IPS-18c (cell line): ENCODE data around the gene RTF2.
"Not testable (repeated sequence)": the region's sequence is repeated elsewhere in the genome, so short reads cannot be mapped to it uniquely, and the experiment has no call there.

Experiments
- H3K4me3 ChIP-seq: 2 replicates; pipeline ENCODE4 v1.7.0; 2013; ENCODE audit warnings: low read depth, mild to moderate bottlenecking, low read length, moderate library complexity; ENCODE audit not compliant: insufficient read depth
- H3K9me3 ChIP-seq: one replicate; pipeline ENCODE4 v1.6.1; 2013; ENCODE audit warnings: mild to moderate bottlenecking, low read length, moderate library complexity; ENCODE audit not compliant: control insufficient read depth, insufficient read depth

The RTF2 gene

GRCh38 chr20:56517641-56518040 is 49.2 kb downstream of the RTF2 start:
- Histone ChIP-seq H3K9me3 (peaks cover 9% of the 10 kb centered on the region), H3K4me3 (no peak overlapping the region)

GRCh38 chr20:56518126-56518525 is 49.7 kb downstream of the RTF2 start:
- peaks cover 9% of the 10 kb centered on the region for H3K9me3 ChIP-seq
- H3K4me3 ChIP-seq = no peak overlapping the region

- Histone ChIP-seq H3K4me3 (no peak overlapping the region), H3K9me3 (peaks cover 9% of the 10 kb centered on the region)
Observed at GRCh38 chr20:56518721-56519398, 50.4 kb downstream of the RTF2 start.

DNA sequence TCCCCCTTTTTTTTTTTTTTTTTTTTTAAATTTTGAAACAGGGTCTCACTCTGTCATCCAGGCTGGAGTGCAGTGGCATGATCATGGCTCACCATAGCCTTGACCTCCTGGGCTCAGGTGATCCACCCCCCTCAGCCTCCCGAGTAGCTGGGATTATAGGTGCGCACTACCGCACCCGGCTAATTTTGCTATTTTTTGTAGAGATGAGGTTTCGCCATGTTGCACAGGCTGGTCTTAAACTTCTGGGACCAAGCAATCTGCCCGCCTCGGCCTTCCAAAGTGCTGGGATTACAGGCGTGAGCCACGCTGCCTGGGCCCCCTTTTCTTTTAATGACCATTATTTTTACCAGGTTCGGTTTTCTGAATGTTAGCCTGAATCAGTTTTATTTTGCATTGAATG is 51.1 kb downstream of the RTF2 start:
- Histone ChIP-seq H3K4me3 (no peak overlapping the region), H3K9me3 (peaks cover 9% of the 10 kb centered on the region)

- Histone ChIP-seq H3K4me3 (no peak overlapping the region), H3K9me3 (peaks cover 9% of the 10 kb centered on the region)
Observed at GRCh38 chr20:56520180-56520579, 51.8 kb downstream of the RTF2 start.

DNA sequence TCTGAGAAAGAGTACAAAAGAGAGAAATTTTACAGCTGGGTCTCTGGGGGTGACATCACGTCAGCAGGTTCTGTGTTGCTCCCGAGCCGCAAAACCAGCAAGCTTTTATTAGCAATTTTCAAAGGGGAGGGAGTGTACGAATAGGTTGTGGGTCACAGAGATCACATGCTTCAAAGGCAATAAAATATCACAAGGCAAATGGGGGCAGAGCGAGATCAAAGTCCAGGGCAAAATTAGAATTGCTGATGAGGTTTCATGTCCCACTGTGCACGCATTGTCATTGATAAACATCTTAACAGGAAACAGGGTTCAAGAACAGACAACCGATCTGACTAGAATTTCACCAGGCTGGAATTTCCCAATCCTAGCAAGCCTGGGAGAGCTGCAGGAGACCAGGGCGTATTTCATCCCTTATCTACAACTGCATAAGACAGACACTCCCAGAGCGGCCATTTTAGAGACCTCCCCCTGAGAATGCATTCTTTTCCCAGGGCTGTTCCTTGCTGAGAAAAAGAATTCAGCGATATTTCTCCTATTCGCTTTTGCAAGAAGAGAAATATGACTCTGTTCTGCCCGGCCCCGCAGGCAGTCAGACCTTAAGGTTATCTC is 52.4 kb downstream of the RTF2 start:
- H3K9me3 ChIP-seq, H3K4me3 ChIP-seq: not testable (repeated sequence)

DNA sequence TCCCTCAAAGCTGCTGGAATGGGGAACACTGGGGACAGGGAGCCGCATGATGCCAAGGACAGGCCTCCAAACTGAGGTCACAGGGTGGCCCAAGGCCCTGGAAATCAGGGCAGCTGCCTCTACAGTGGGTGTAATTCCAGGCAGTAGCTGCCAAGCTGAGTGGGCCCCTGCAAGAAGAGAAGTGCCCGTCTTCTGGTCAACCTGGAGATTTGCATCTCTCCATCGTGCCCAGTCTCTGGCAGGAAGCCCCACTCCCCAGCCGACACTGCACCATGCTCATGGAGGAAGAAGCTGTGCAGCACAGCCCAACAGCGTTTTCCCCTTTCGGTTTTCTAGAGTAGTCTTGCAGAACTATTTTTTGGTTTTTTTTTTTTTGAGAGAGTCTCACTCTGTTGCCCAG is 53.9 kb downstream of the RTF2 start:
- H3K9me3 ChIP-seq = peaks cover 9% of the 10 kb centered on the region
- H3K4me3 ChIP-seq = no peak overlapping the region

- not testable (repeated sequence) for H3K9me3 ChIP-seq, H3K4me3 ChIP-seq
Observed at GRCh38 chr20:56524444-56524843, 56.0 kb downstream of the RTF2 start, which contains the start of gene FAM209A. FAM209A (plus strand) TSS chr20:56524744; CDS start chr20:56524809, 65 bp downstream.

- Histone ChIP-seq H3K9me3 (no peaks in the 10 kb centered on the region), H3K4me3 (no peak overlapping the region)
Observed at GRCh38 chr20:56527521-56527920, 59.1 kb downstream of the RTF2 start.

DNA sequence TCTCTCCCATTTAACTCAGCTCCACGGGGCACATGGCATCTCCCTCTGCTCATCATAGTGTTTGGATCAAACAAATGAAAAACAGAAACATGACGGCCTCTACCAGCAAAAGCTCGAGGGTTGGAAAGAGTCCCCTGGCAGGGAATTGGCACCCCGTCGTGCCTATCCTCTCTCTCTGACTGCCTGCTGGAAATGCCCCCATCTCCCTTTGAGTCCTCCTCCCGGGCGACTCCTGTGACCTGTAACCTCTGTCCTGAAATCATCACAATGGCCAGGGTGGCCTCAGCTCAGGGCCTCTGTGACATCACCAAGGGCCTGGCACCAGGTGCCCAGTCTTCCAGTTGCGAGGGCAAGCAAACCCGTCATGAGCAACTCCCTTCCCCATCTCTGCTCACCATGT is 64.5 kb downstream of the RTF2 start, which contains the start of gene FAM209B:
Gene FAM209B (plus strand): TSS at position 301 of the 400 bp plus-strand sequence. CDS start 96 bp downstream, at position 397.
- not testable (repeated sequence) for H3K9me3 ChIP-seq, H3K4me3 ChIP-seq

DNA sequence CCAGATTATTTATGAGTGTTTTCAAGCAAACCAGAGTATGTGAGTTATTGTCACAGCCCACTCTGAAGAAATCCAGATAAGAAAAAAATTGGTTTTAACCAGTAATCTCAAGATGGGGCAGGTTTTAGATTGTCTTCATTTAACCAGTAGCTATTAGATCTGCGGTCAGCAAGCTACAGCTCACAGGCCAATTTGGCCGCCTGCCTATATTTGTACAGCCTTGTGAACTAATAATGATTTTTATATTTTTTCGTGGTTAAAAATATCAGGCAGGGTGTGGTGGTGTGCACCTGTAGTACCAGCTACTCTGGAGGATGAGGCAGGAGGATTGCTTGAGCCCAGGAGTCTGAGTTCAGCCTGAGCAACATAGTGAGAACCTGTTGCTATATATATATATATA is 69.6 kb downstream of the RTF2 start:
- no peaks in the 10 kb centered on the region for H3K9me3 ChIP-seq
- H3K4me3 ChIP-seq = no peak overlapping the region

- Histone ChIP-seq H3K9me3 (no peaks in the 10 kb centered on the region), H3K4me3 (no peak overlapping the region)
Observed at GRCh38 chr20:56540415-56540814, 72.0 kb downstream of the RTF2 start.

- no peaks in the 10 kb centered on the region for H3K9me3 ChIP-seq
- H3K4me3 ChIP-seq = no peak overlapping the region
Observed at GRCh38 chr20:56542489-56543030, 74.1 kb downstream of the RTF2 start.

DNA sequence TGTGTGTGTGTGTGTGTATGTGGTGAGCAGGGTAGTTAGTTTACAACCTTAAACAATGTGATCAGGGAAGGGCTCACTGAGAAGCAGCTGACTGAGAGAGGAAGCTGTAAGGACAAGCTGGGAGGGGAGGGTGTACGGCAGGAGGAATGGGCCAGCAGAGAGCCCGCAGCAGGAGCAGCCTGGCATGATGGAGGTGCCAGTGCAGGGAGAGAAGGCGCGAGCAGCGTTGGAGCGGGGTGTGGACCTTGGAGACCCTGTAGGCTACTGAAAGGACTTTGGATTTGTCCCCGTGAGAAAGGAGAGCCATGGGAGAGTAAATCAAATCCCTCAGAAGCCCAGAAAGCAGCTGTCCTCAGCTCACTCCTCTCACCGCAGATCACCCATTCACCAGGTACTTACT is 83.1 kb downstream of the RTF2 start:
- Histone ChIP-seq H3K9me3 (peaks cover 2% of the 10 kb centered on the region), H3K4me3 (no peak overlapping the region)

- Histone ChIP-seq H3K4me3 (no peak overlapping the region), H3K9me3 (no peaks in the 10 kb centered on the region)
Observed at GRCh38 chr20:56552911-56553629, 84.6 kb downstream of the RTF2 start.

- Histone ChIP-seq H3K4me3 (no peak overlapping the region), H3K9me3 (no peaks in the 10 kb centered on the region)
Observed at GRCh38 chr20:56554869-56555268, 86.4 kb downstream of the RTF2 start.

DNA sequence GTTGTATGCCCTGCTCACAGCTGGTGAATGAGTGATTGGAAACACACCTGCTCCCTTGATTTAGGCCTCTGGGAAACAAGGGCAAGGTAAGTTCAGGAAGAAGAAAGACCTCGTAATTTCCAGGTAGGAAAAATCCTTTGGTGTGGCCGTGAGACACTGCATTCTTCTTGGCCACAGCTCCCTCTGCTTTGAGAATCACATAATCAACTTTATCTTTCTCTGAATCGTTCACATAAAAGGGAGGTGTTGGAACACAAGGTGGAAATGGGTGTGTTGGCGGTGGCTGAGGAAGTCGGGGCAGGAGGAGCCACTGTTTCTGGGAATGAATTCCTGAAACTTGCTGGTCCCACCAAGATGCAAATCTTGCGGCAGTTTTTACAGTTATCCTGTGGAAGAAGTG is 90.5 kb downstream of the RTF2 start:
- Histone ChIP-seq H3K9me3 (no peaks in the 10 kb centered on the region), H3K4me3 (no peak overlapping the region)

- H3K9me3 ChIP-seq, H3K4me3 ChIP-seq: not testable (repeated sequence)
Observed at GRCh38 chr20:56564526-56564925, 96.1 kb downstream of the RTF2 start.
